HepG2 (cell line): ENCODE measurements around the gene ARID5B. TPM values are rescaled to one million over a fixed set of nuclear protein-coding genes. Genes with fewer than 3 reads are reported as not detected.

Experiments
- ATAC-seq: fragments of 200-7000 bp; cut with Tn5 transposase; 3 replicates; pipeline ENCODE4 v1.9.1; 2020; ENCODE audit warnings: mild to moderate bottlenecking, moderate library complexity
- BruUV-seq: library from RNA; stranded (reverse); fragments of 400-500 nt; replicated peaks from 2 replicates; lab custom pipeline; 2021; lab: Mats Ljungman, UMichigan
- CTCF ChIA-PET: fragments of 300-600 bp; formaldehyde crosslinking; extraction: SDS; loops from one replicate; lab custom pipeline; 2021; ENCODE audit warnings: low total read pairs, inconsistent platforms, low intra/inter-chr PET ratio; lab: Yijun Ruan, JAX
- POLR2A ChIA-PET: fragments of 350-600 bp; sonication (Branson Sonifier 250); formaldehyde crosslinking; loops from one replicate; lab custom pipeline; 2020; ENCODE audit warnings: antibody characterized with exemption, inconsistent platforms; lab: Yijun Ruan, JAX
- DNase-seq: peaks from one replicate; pipeline ENCODE4 v3.0.0-alpha.2; 2015; ENCODE audit warnings: low spot score
- FAIRE-seq: peaks from 3 replicates; lab custom pipeline; 2011; peaks lifted over from hg19 to GRCh38; lab: Jason Lieb, UNC
- H2AFZ ChIP-seq: one replicate; pipeline ENCODE4 v1.6.1; 2011; ENCODE audit warnings: low read length, inconsistent platforms
- H3K27ac ChIP-seq: fragments of 300-600 bp; 3 replicates; pipeline ENCODE4 v1.8.0; 2011; ENCODE audit warnings: mixed run types, mild to moderate bottlenecking, mixed read lengths, low read length, inconsistent platforms; ENCODE audit not compliant: insufficient read depth; ENCODE audit errors: extremely low read length
- H3K27me3 ChIP-seq, 2 experiments: fragments of 200-600 bp in 1 of 2; 2 replicates in 1 of 2; 3 replicates in 1 of 2; pipeline versions ENCODE4 v1.6.0 to v1.8.0; 2011; ENCODE audit warnings: low read length in 2 of 2, mild to moderate bottlenecking in 2 of 2, moderate library complexity in 2 of 2, inconsistent platforms in 1 of 2; ENCODE audit not compliant: insufficient read depth in 2 of 2, control insufficient read depth in 1 of 2
- H3K36me3 ChIP-seq, 2 experiments: fragments of 200-600 bp in 1 of 2; replicated peaks in 1 of 2; 2 replicates in 1 of 2; 3 replicates in 1 of 2; pipeline versions ENCODE4 v1.5.1 to v1.8.0; 2011; ENCODE audit warnings: low read length in 2 of 2, inconsistent platforms in 1 of 2; ENCODE audit not compliant: insufficient read depth in 2 of 2, control insufficient read depth in 1 of 2
- H3K4me1 ChIP-seq: 2 replicates; pipeline ENCODE4 v1.5.1; 2012; ENCODE audit warnings: low read length, inconsistent platforms; ENCODE audit not compliant: insufficient read depth
- H3K4me2 ChIP-seq: 2 replicates; pipeline ENCODE4 v1.6.0; 2011; ENCODE audit warnings: low read depth, low read length, inconsistent platforms
- H3K4me3 ChIP-seq, 3 experiments: fragments of 200-600 bp in 1 of 3; sonication (generic), shearing (Covaris generic) in 1 of 3; replicated peaks in 1 of 3; 2 replicates each; pipeline ENCODE4 v1.5.1; 2011 to 2016; ENCODE audit warnings: low read length in 3 of 3, inconsistent platforms in 2 of 3, low read depth in 2 of 3, mild to moderate bottlenecking in 2 of 3, control low read depth in 1 of 3, mixed read lengths in 1 of 3; ENCODE audit not compliant: insufficient read depth in 1 of 3
- H3K79me2 ChIP-seq: one replicate; pipeline ENCODE4 v1.6.1; 2011; ENCODE audit warnings: low read length, inconsistent platforms; ENCODE audit not compliant: insufficient read depth
- H3K9ac ChIP-seq: 2 replicates; pipeline ENCODE4 v1.6.0; 2011; ENCODE audit warnings: mild to moderate bottlenecking, low read depth, low read length, inconsistent platforms; ENCODE audit not compliant: insufficient read depth
- H3K9me3 ChIP-seq: 2 replicates; pipeline ENCODE4 v1.5.1; 2012; ENCODE audit warnings: mild to moderate bottlenecking, low read length
- H4K20me1 ChIP-seq: 2 replicates; pipeline ENCODE4 v1.6.0; 2011; ENCODE audit warnings: inconsistent platforms, mild to moderate bottlenecking, low read length, moderate library complexity; ENCODE audit not compliant: insufficient read depth
- CTCF ChIP-seq: sonication (generic); formaldehyde crosslinking; IDR thresholded peaks from 2 replicates; pipeline ENCODE4 v1.5.0; 2020; ENCODE audit warnings: mild to moderate bottlenecking, missing genetic modification reagents, moderate library complexity
- FOXK1 ChIP-seq: sonication (generic); formaldehyde crosslinking; IDR thresholded peaks from 2 replicates; pipeline ENCODE4 v1.4.0; 2020; ENCODE audit warnings: low read depth, missing genetic modification reagents, borderline replicate concordance
- HNF4A ChIP-seq: sonication (generic); formaldehyde crosslinking; IDR thresholded peaks from 2 replicates; pipeline ENCODE4 v1.4.0; 2020; ENCODE audit warnings: missing genetic modification reagents
- MXD4 ChIP-seq: IDR thresholded peaks from 2 replicates; pipeline ENCODE4 v1.6.1; 2016; ENCODE audit warnings: mild to moderate bottlenecking, missing biosample characterization, missing genetic modification reagents
- RAD21 ChIP-seq: fragments of 450-650 bp; formaldehyde crosslinking; IDR thresholded peaks from 2 replicates; pipeline ENCODE4 v1.5.0; 2020; ENCODE audit warnings: mild to moderate bottlenecking
- RFX1 ChIP-seq: fragments of 450-650 bp; IDR thresholded peaks from 2 replicates; pipeline ENCODE4 v1.6.1; 2017
- RFX5 ChIP-seq: IDR thresholded peaks from 2 replicates; pipeline ENCODE4 v1.6.1; 2011; ENCODE audit warnings: low read depth, low read length, improper control_type of control experiment
- TRAFD1 ChIP-seq: sonication (generic); formaldehyde crosslinking; IDR thresholded peaks from 2 replicates; pipeline ENCODE4 v1.5.1; 2020; ENCODE audit warnings: missing genetic modification reagents, mild to moderate bottlenecking, borderline replicate concordance
- ZNF350 ChIP-seq: sonication (generic); formaldehyde crosslinking; IDR thresholded peaks from 2 replicates; pipeline ENCODE4 v1.4.0; 2020; ENCODE audit warnings: mild to moderate bottlenecking, low read depth, missing genetic modification reagents, borderline replicate concordance
- ZNF784 ChIP-seq: sonication (generic); formaldehyde crosslinking; IDR thresholded peaks from 2 replicates; pipeline ENCODE4 v1.5.1; 2020; ENCODE audit warnings: missing genetic modification reagents, mild to moderate bottlenecking, borderline replicate concordance
- WGBS: methylation state at CpG from one replicate; pipeline ENCODE4 v1.1.6; 2017; ENCODE audit warnings: low lambda C conversion rate; 5-methylcytosine and 5-hydroxymethylcytosine counted together
- in situ Hi-C: cut with HindIII; loops from 2 replicates; pipeline ENCODE4 v1.10.0; 2017; ENCODE audit warnings: low pct_unique_long_range_greater_than_20kb; ENCODE audit not compliant: extremely low pct_ligation_motif_present
- intact Hi-C: fragments of 100-400 bp; cut with micrococcal nuclease; formaldehyde crosslinking; loops from one replicate; pipeline ENCODE4 v1.10.0; 2022; ENCODE audit not compliant: unreplicated experiment
- polyA plus RNA-seq, 8 experiments: library from polyadenylated mRNA; depleted of rRNA in 3 of 8; stranded (reverse) in 7 of 8; unstranded in 1 of 8; fragments of >200 nt; fragmentation: Illumina TruSeq in 4 of 8; extraction: Trizol in 4 of 8; gene quantifications; 2 replicates each; pipeline versions ENCODE4 v1.2.1 to v1.2.3, GENCODE V29; 2011 to 2016; ENCODE audit warnings: low read depth in 4 of 8, missing spikeins in 1 of 8, mixed read lengths in 1 of 8; ENCODE audit not compliant: insufficient read depth in 1 of 8
- total RNA-seq, 5 experiments: library from RNA; depleted of rRNA; stranded (reverse); fragments of >200 nt; fragmentation: Illumina TruSeq; extraction: Trizol; gene quantifications; 2 replicates each; pipeline ENCODE4 v1.2.3, GENCODE V29; 2016; ENCODE audit warnings: low read depth in 1 of 5

The ARID5B gene
- total and polyA plus RNA-seq, 2 of the 13 experiments (the other 11 are each of a cell fraction or from before 2014, with no cell fraction given), result 6.2 to 21.1 TPM

GRCh38 chr10:61985715-61986114 is 84.2 kb downstream of the ARID5B start (continued):
- TF ChIP-seq CTCF, result no peak
- no peak for TF ChIP-seq RAD21 (CRISPR knock-in tag)
- no peak for TF ChIP-seq HNF4A
- no peak for TF ChIP-seq ZNF350 (CRISPR knock-in tag)
- TF ChIP-seq TRAFD1 (CRISPR knock-in tag), result no peak
- TF ChIP-seq RFX5, result no peak
- TF ChIP-seq RFX1, result no peak
- no peak for TF ChIP-seq FOXK1 (CRISPR knock-in tag)

GRCh38 chr10:61986382-61986781 is 84.9 kb downstream of the ARID5B start:
- Histone ChIP-seq H2AFZ (no peak overlapping the region), H3K36me3 (peaks cover 0 to 2% of the 10 kb centered on the region in 2 experiments; a peak in 4 of 5 replicates), H3K4me3 (no peak overlapping the region), H4K20me1 (no peaks in the 10 kb centered on the region), H3K4me1 (0 out of 2 replicates have a peak, but pooled peaks cover 8% of the 10 kb centered on the region), H3K27me3 (no peaks in the 10 kb centered on the region), H3K27ac (no peak overlapping the region), H3K9me3 (no peaks in the 10 kb centered on the region), H3K79me2 (peaks cover 8% of the 10 kb centered on the region), H3K9ac (no peak overlapping the region), H3K4me2 (no peak overlapping the region)
- ATAC-seq, result no peak
- intact Hi-C loops (no loop called here), in situ Hi-C loops (no loop called here)
- no peak for TF ChIP-seq MXD4 (CRISPR knock-in tag)
- TF ChIP-seq ZNF784 (CRISPR knock-in tag), result no peak
- no peak for FAIRE-seq
- WGBS, result 95% methylated on average over 3 of the region's 3 CpGs
- BruUV-seq, result no TSS peak
- no peak for DNase-seq
- ChIA-PET POLR2A (no interaction called here), CTCF (no interaction called here)
